A673 (cell line): Measurements from ENCODE around the gene HMCN2.

Experiments
- EZH2 ChIP-seq: fragments of 200-600 bp; sonication (generic); IDR thresholded peaks from 2 replicates; pipeline ENCODE4 v1.6.1; 2017; ENCODE audit warnings: borderline replicate concordance, low read depth, mild to moderate bottlenecking, mixed read lengths, antibody characterized with exemption, low read length; ENCODE audit not compliant: poor library complexity, severe bottlenecking
- TF ChIP-seq, protein P1 (sequence below): fragments of 300-800, 200-600 bp; sonication (generic); conservative IDR thresholded peaks from 2 replicates; pipeline ENCODE4 v1.5.1; 2017; ENCODE audit warnings: low read depth, mild to moderate bottlenecking, antibody characterized with exemption, low read length, moderate library complexity, mixed read lengths

DNA sequence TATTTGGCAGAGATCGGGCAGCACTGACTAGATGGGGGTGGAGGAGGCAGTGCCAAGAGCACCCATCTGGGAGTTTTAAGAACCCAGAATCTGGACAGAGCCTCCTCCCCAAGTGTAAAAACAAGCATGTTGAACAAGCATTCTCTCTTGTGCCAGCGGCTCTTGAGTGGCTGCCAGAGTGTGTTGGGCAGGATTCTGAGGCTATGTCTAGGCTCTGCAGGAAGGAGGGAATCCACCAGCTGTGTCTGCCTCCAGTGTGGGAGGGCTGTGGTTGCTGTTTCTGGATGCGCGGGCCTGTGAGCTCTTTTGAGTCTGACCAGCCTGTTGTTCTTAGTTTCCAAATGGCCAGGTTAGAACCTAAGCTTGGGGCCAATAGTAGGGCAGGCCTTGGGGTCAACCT is 39.8 kb downstream of the HMCN2 start:
- TF ChIP-seq, protein P1, sequence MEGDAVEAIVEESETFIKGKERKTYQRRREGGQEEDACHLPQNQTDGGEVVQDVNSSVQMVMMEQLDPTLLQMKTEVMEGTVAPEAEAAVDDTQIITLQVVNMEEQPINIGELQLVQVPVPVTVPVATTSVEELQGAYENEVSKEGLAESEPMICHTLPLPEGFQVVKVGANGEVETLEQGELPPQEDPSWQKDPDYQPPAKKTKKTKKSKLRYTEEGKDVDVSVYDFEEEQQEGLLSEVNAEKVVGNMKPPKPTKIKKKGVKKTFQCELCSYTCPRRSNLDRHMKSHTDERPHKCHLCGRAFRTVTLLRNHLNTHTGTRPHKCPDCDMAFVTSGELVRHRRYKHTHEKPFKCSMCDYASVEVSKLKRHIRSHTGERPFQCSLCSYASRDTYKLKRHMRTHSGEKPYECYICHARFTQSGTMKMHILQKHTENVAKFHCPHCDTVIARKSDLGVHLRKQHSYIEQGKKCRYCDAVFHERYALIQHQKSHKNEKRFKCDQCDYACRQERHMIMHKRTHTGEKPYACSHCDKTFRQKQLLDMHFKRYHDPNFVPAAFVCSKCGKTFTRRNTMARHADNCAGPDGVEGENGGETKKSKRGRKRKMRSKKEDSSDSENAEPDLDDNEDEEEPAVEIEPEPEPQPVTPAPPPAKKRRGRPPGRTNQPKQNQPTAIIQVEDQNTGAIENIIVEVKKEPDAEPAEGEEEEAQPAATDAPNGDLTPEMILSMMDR = no peak
- no peak for TF ChIP-seq EZH2
